ENCODE results near the gene TNFAIP8L2.

TNFAIP8L2 gene

DNA sequence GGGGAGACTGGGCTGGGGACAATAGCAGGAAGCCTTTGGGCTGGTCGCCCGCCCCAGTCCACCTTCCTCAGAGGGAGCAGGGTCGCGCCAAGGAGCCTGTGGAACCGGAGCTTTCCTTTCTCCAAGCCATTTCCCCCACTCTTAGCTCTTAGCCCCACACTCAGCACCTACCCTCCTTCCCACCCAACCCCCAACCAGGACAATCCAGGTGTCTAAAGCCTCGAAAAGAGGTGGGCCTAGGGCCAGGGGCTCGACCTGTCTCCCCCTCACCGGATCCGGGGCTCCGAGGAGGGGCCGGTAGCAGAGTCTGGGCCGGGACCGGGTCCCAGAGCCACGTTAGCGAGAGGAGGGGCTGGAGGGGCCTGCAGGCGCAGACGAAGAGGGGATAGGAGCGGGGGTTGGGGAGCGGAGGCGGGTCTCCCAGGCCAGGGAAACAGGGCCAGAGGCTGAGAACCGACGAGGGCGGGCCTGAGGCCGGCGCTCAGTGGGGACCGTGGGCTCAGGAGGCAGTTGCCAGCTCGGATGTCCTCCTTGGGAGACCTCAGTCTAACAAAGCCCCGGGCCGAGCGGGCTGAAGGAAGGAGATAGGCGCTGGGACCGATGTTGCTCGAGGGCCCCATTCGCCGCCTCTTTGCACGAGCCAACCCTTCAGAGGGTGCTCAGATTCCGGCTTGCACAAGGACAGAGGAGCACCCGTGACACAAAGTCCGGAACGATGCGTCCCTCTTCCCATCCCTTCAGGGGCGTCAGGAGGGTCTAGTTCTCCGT is 11.0 kb upstream of the TNFAIP8L2 start:
- H3K36me3 ChIP-seq (ENCODE audit: control insufficient read depth in 5 of 5, insufficient read depth in 5 of 5, low read length in 5 of 5), result peaks cover 0 to 2% (median 0%) of the 10 kb centered on the region in 5 donors
- H3K9ac ChIP-seq (ENCODE audit: low read length in 5 of 5), result peak overlapping the region; percentile 44 to 84 (median 61)
- H3K27ac ChIP-seq (ENCODE audit: low read depth, low read length), result no peak overlapping the region
- peak overlapping the region; percentile 65 to 90 (median 82) for H3K4me3 ChIP-seq (ENCODE audit: low read depth in 1 of 5, low read length in 5 of 5)
- H3K9me3 ChIP-seq (ENCODE audit: control insufficient read depth in 5 of 5, low read length in 5 of 5), result no peaks in the 10 kb centered on the region
- peaks cover 3 to 43% (median 30%) of the 10 kb centered on the region in 5 donors for H3K4me1 ChIP-seq (ENCODE audit: control insufficient read depth in 5 of 5, insufficient read depth in 5 of 5, low read length in 5 of 5)
- no peaks in the 10 kb centered on the region for H3K27me3 ChIP-seq (ENCODE audit: control insufficient read depth in 5 of 5, insufficient read depth in 4 of 5, low read length in 5 of 5)

DNA sequence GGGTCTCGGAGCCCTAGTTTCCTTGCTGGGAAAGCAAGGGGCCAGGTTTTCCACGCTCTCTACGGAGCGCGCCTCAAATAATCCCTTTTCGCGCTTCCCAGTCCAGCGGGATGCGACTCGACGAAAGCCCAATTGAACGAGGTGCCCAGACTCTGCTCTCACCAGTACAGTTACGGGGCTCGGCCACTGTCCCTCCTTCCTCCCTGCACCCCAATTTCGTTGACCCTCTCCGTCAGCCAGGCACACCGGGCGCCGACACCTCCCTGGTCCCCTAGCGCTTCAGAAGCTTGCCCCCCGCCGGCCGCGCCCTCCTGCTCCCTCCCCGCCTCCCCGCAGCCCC is 10.4 kb upstream of the TNFAIP8L2 start:
- H3K27me3 ChIP-seq (ENCODE audit: control insufficient read depth in 5 of 5, insufficient read depth in 4 of 5, low read length in 5 of 5), result no peaks in the 10 kb centered on the region
- H3K9ac ChIP-seq (ENCODE audit: low read length in 5 of 5), result peak overlapping the region in 4 of 5 donors; percentile 9 to 84 (median 70)
- peaks cover 0 to 2% (median 0%) of the 10 kb centered on the region in 5 donors for H3K36me3 ChIP-seq (ENCODE audit: control insufficient read depth in 5 of 5, insufficient read depth in 5 of 5, low read length in 5 of 5)
- no peaks in the 10 kb centered on the region for H3K9me3 ChIP-seq (ENCODE audit: control insufficient read depth in 5 of 5, low read length in 5 of 5)
- peaks cover 3 to 43% (median 30%) of the 10 kb centered on the region in 5 donors for H3K4me1 ChIP-seq (ENCODE audit: control insufficient read depth in 5 of 5, insufficient read depth in 5 of 5, low read length in 5 of 5)
- H3K4me3 ChIP-seq (ENCODE audit: low read depth in 1 of 5, low read length in 5 of 5), result peak overlapping the region; percentile 65 to 90 (median 82)
- H3K27ac ChIP-seq (ENCODE audit: low read depth, low read length), result no peak overlapping the region

DNA sequence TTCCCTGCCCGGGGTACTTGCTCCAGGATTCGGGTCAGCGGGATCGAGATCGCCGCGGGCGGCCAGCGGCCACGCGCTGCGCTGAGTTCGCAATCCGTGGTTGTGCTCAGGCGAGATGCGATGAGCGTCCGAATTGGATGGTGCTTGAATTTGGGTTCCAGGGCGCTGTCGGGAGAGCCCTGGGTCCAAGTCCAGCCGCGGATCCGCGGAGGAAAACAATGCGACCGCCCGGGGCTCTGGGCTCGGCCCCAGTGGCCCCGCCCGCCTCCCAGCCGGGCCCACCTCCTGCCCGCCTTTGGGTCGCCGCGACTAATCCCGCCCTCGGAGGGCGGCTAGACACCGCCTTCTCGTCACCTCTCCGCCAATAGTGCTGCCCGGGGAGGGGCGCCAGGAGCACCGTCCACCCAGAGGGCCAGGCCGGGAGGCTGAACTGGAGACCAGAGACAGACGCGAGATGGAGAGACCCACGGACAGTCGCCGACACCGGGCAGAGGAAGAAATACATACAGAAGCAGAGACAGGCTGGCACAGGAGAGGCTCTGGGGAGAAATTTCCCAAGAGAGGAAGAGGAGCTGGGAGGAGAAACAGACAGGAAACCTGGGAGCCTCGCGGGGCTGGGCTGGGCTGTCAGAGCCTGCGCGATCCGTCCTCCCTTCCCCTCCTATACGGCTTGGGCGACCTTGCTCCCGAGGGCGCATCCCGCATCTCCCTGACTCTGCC is 9.9 kb upstream of the TNFAIP8L2 start, which contains the start of gene SEMA6C:
SEMA6C (minus strand) TSS at position 220 of the 720 bp plus-strand sequence. CDS start 4,010 bp downstream, outside the sequence.
- Histone ChIP-seq H3K4me3 (ENCODE audit: low read depth in 1 of 5, low read length in 5 of 5) (peak within 1 kb of the TSS; percentile 65 to 90 (median 82)), H3K36me3 (ENCODE audit: control insufficient read depth in 5 of 5, insufficient read depth in 5 of 5, low read length in 5 of 5) (peaks cover 0 to 2% (median 0%) of the 10 kb centered on the region in 5 donors), H3K4me1 (ENCODE audit: control insufficient read depth in 5 of 5, insufficient read depth in 5 of 5, low read length in 5 of 5) (peaks cover 3 to 43% (median 30%) of the 10 kb centered on the region in 5 donors), H3K27me3 (ENCODE audit: control insufficient read depth in 5 of 5, insufficient read depth in 4 of 5, low read length in 5 of 5) (no peaks in the 10 kb centered on the region), H3K27ac (ENCODE audit: low read depth, low read length) (peak within 1 kb of the TSS; percentile 30), H3K9ac (ENCODE audit: low read length in 5 of 5) (peak within 1 kb of the TSS; percentile 48 to 84 (median 76)), H3K9me3 (ENCODE audit: control insufficient read depth in 5 of 5, low read length in 5 of 5) (no peaks in the 10 kb centered on the region)

DNA sequence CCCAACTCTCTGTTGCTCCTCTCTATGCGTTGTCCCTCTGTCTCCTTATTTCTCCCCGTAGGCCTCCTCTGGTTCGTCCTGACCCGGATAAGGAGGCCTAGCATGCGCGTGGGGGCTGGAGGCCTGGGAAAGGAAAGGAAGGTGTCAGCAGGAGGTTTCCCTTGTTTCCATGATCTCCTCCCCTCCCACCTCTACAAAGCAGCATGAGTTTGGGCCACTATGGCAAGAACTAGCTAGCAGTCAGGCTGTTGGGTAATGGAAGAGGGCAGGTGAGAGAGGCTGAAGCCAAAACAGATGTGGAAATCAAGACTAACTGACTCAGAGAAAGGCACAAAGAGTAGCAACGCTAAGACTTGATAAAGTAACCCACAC is 9.3 kb upstream of the TNFAIP8L2 start:
- H3K27me3 ChIP-seq (ENCODE audit: control insufficient read depth in 5 of 5, insufficient read depth in 4 of 5, low read length in 5 of 5), result no peaks in the 10 kb centered on the region
- peaks cover 0 to 2% (median 0%) of the 10 kb centered on the region in 5 donors for H3K36me3 ChIP-seq (ENCODE audit: control insufficient read depth in 5 of 5, insufficient read depth in 5 of 5, low read length in 5 of 5)
- H3K4me1 ChIP-seq (ENCODE audit: control insufficient read depth in 5 of 5, insufficient read depth in 5 of 5, low read length in 5 of 5), result peaks cover 3 to 43% (median 30%) of the 10 kb centered on the region in 5 donors
- H3K27ac ChIP-seq (ENCODE audit: low read depth, low read length), result peak overlapping the region; percentile 30
- peak overlapping the region; percentile 48 to 76 (median 64) for H3K9ac ChIP-seq (ENCODE audit: low read length in 5 of 5)
- H3K4me3 ChIP-seq (ENCODE audit: low read depth in 1 of 5, low read length in 5 of 5), result peak overlapping the region; percentile 65 to 90 (median 82)
- H3K9me3 ChIP-seq (ENCODE audit: control insufficient read depth in 5 of 5, low read length in 5 of 5), result no peaks in the 10 kb centered on the region

DNA sequence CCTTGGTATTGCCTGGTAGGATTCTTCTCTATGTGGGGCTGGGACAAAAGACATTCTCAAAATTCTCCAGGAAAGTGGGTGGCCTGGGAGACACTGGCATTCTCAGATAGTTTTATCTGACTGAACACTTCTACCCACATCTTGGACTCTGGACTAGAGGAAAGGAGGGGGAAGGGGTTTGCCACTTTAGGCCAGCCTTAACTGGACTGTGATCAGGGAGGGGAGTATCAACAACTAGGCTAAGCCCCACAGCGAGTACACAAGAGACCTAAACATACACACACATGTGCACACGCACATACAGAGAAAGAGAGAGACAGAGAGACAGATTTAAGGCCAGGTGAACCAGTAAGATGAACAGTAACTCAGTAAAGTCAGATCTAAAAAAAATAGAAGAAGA is 8.8 kb upstream of the TNFAIP8L2 start:
- H3K27me3 ChIP-seq (ENCODE audit: control insufficient read depth in 5 of 5, insufficient read depth in 4 of 5, low read length in 5 of 5), result no peaks in the 10 kb centered on the region
- H3K9me3 ChIP-seq (ENCODE audit: control insufficient read depth in 5 of 5, low read length in 5 of 5), result no peaks in the 10 kb centered on the region
- H3K4me3 ChIP-seq (ENCODE audit: low read depth in 1 of 5, low read length in 5 of 5), result no peak overlapping the region
- no peak overlapping the region for H3K27ac ChIP-seq (ENCODE audit: low read depth, low read length)
- H3K4me1 ChIP-seq (ENCODE audit: control insufficient read depth in 5 of 5, insufficient read depth in 5 of 5, low read length in 5 of 5), result peaks cover 3 to 43% (median 30%) of the 10 kb centered on the region in 5 donors
- H3K36me3 ChIP-seq (ENCODE audit: control insufficient read depth in 5 of 5, insufficient read depth in 5 of 5, low read length in 5 of 5), result peaks cover 0 to 2% (median 0%) of the 10 kb centered on the region in 5 donors
- H3K9ac ChIP-seq (ENCODE audit: low read length in 5 of 5), result peak overlapping the region in 4 of 5 donors; percentile 61 to 76 (median 70)

DNA sequence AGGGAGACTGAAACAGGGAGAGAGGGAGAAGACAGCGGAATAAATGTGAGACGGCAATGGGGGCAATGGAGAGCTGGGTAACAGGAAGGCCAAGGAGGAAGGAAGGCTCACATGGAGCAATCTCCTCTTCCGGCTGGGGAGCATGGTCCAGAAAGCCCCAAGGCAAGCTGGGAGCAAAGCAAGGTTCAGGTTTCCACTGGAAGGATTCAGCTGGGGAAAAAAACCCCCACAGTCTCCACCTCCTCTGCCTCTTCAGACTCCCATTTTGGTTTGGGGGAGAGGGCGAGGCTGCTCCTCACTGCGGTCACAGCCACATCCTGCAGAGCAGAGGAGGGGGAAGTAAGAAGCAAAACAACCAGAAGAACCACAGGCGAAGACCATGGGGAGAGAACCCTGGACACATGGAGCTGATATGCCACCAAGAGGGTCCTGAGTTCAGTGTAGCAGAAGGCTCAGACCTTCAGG is 650 bp downstream of the TNFAIP8L2 start:
- H3K4me3 ChIP-seq (ENCODE audit: low read depth in 1 of 5, low read length in 5 of 5), result peak overlapping the region; percentile 30 to 69 (median 49)
- H3K9ac ChIP-seq (ENCODE audit: low read length in 5 of 5), result peak overlapping the region in 2 of 5 donors; percentile 19 to 25
- H3K36me3 ChIP-seq (ENCODE audit: control insufficient read depth in 5 of 5, insufficient read depth in 5 of 5, low read length in 5 of 5), result peaks cover 0 to 47% (median 38%) of the 10 kb centered on the region in 5 donors
- no peaks in the 10 kb centered on the region for H3K27me3 ChIP-seq (ENCODE audit: control insufficient read depth in 5 of 5, insufficient read depth in 4 of 5, low read length in 5 of 5)
- H3K9me3 ChIP-seq (ENCODE audit: control insufficient read depth in 5 of 5, low read length in 5 of 5), result no peaks in the 10 kb centered on the region
- no peak overlapping the region for H3K27ac ChIP-seq (ENCODE audit: low read depth, low read length)
- H3K4me1 ChIP-seq (ENCODE audit: control insufficient read depth in 5 of 5, insufficient read depth in 5 of 5, low read length in 5 of 5), result peaks cover 2 to 26% (median 14%) of the 10 kb centered on the region in 5 donors

DNA sequence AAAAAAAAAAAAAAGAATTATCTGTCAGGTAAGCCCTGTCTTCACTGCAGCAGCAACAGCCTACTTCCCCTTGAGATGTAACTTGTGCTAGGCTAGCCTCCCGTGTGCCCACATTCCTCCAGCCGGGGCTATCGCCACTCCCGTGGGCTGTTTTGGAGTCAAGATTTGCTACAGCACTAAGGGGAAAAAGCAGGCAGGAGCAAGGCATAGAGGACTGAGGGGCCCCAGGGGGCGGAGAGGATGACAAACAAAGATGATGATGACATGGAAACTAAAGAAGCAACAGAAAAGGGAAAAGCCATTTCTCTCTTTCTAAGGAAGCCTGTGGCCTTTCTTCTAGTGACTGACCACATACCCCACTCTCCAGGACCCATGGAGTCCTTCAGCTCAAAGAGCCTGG is 1.9 kb downstream of the TNFAIP8L2 start:
- Histone ChIP-seq H3K27ac (ENCODE audit: low read depth, low read length) (no peak overlapping the region), H3K9me3 (ENCODE audit: control insufficient read depth in 5 of 5, low read length in 5 of 5) (no peaks in the 10 kb centered on the region), H3K36me3 (ENCODE audit: control insufficient read depth in 5 of 5, insufficient read depth in 5 of 5, low read length in 5 of 5) (peaks cover 0 to 47% (median 38%) of the 10 kb centered on the region in 5 donors), H3K9ac (ENCODE audit: low read length in 5 of 5) (peak overlapping the region in 1 of 5 donors; percentile 12), H3K4me1 (ENCODE audit: control insufficient read depth in 5 of 5, insufficient read depth in 5 of 5, low read length in 5 of 5) (peaks cover 2 to 26% (median 14%) of the 10 kb centered on the region in 5 donors), H3K27me3 (ENCODE audit: control insufficient read depth in 5 of 5, insufficient read depth in 4 of 5, low read length in 5 of 5) (no peaks in the 10 kb centered on the region), H3K4me3 (ENCODE audit: low read depth in 1 of 5, low read length in 5 of 5) (no peak overlapping the region)

DNA sequence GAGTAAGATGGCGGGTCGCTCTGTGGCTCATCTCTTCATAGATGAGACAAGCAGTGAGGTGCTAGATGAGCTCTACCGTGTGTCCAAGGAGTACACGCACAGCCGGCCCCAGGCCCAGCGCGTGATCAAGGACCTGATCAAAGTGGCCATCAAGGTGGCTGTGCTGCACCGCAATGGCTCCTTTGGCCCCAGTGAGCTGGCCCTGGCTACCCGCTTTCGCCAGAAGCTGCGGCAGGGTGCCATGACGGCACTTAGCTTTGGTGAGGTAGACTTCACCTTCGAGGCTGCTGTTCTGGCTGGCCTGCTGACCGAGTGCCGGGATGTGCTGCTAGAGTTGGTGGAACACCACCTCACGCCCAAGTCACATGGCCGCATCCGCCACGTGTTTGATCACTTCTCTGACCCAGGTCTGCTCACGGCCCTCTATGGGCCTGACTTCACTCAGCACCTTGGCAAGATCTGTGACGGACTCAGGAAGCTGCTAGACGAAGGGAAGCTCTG is 2.4 kb downstream of the TNFAIP8L2 start:
- H3K9me3 ChIP-seq (ENCODE audit: control insufficient read depth in 5 of 5, low read length in 5 of 5), result no peaks in the 10 kb centered on the region
- no peaks in the 10 kb centered on the region for H3K27me3 ChIP-seq (ENCODE audit: control insufficient read depth in 5 of 5, insufficient read depth in 4 of 5, low read length in 5 of 5)
- peaks cover 0 to 47% (median 38%) of the 10 kb centered on the region in 5 donors for H3K36me3 ChIP-seq (ENCODE audit: control insufficient read depth in 5 of 5, insufficient read depth in 5 of 5, low read length in 5 of 5)
- no peak overlapping the region for H3K4me3 ChIP-seq (ENCODE audit: low read depth in 1 of 5, low read length in 5 of 5)
- peaks cover 2 to 26% (median 14%) of the 10 kb centered on the region in 5 donors for H3K4me1 ChIP-seq (ENCODE audit: control insufficient read depth in 5 of 5, insufficient read depth in 5 of 5, low read length in 5 of 5)
- H3K27ac ChIP-seq (ENCODE audit: low read depth, low read length), result no peak overlapping the region
- H3K9ac ChIP-seq (ENCODE audit: low read length in 5 of 5), result peak overlapping the region in 3 of 5 donors; percentile 23 to 35 (median 25)

DNA sequence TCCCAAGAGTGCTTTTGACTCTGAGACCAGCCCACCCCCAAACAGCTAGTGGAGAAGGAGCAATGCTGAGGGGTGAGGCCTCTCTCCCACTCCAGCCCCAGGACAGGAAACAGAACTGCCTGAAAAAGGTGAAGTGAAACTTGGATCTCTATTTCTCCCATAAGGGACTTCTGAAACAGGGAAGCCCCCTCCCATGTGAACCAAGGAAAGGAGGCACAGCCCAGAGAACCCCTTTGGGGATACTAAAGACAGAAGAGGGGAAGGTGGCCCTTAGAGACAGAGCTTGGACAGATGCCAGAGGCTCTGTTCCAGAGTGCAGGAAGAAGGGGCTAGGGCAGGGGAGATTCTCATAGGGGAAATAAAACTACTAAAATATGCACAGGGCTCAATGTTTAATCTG is 2.9 kb downstream of the TNFAIP8L2 start:
- Histone ChIP-seq H3K4me1 (ENCODE audit: control insufficient read depth in 5 of 5, insufficient read depth in 5 of 5, low read length in 5 of 5) (peaks cover 2 to 29% (median 17%) of the 10 kb centered on the region in 5 donors), H3K27ac (ENCODE audit: low read depth, low read length) (no peak overlapping the region), H3K9me3 (ENCODE audit: control insufficient read depth in 5 of 5, low read length in 5 of 5) (no peaks in the 10 kb centered on the region), H3K4me3 (ENCODE audit: low read depth in 1 of 5, low read length in 5 of 5) (no peak overlapping the region), H3K27me3 (ENCODE audit: control insufficient read depth in 5 of 5, insufficient read depth in 4 of 5, low read length in 5 of 5) (no peaks in the 10 kb centered on the region), H3K36me3 (ENCODE audit: control insufficient read depth in 5 of 5, insufficient read depth in 5 of 5, low read length in 5 of 5) (peaks cover 0 to 47% (median 38%) of the 10 kb centered on the region in 5 donors), H3K9ac (ENCODE audit: low read length in 5 of 5) (peak overlapping the region in 3 of 5 donors; percentile 23 to 35 (median 25))
